Panc1 (cell line): Measurements from ENCODE around the gene NDRG4. TPM values are rescaled to one million over a fixed set of nuclear protein-coding genes. Genes with fewer than 3 reads are reported as not detected.

Experiments used
- ATAC-seq: fragments of 200-7000 bp; cut with Tn5 transposase; 2 replicates; pipeline ENCODE4 v1.9.1; 2020; ENCODE audit warnings: mild to moderate bottlenecking, moderate library complexity
- BruUV-seq: library from RNA; stranded (reverse); fragments of 400-500 nt; replicated peaks from 2 replicates; lab custom pipeline; 2021; lab: Mats Ljungman, UMichigan
- CTCF ChIA-PET: fragments of 300-600 bp; sonication (Branson Sonifier 250); formaldehyde crosslinking; loops from one replicate; lab custom pipeline; 2022; ENCODE audit warnings: antibody characterized with exemption; lab: Charles Lee
- POLR2A ChIA-PET: fragments of 300-600 bp; sonication (Branson Sonifier 250); formaldehyde crosslinking; loops from one replicate; lab custom pipeline; 2022; ENCODE audit warnings: antibody characterized with exemption; lab: Charles Lee
- DNase-seq: peaks from one replicate; pipeline ENCODE4 v3.0.0-alpha.2; 2010; ENCODE audit warnings: low read depth, low spot score
- H3K27ac ChIP-seq: 2 replicates; pipeline ENCODE4 v1.5.1; 2011; ENCODE audit warnings: mild to moderate bottlenecking, low read length, inconsistent platforms
- H3K27me3 ChIP-seq: fragments of 200-500 bp; sonication (Bioruptor generic); 2 replicates; pipeline ENCODE4 v1.6.0; 2014; ENCODE audit warnings: low read length, inconsistent platforms; ENCODE audit not compliant: control insufficient read depth, insufficient read depth
- H3K36me3 ChIP-seq: fragments of 200-500 bp; sonication (Bioruptor generic); 2 replicates; pipeline ENCODE4 v1.5.1; 2014; ENCODE audit warnings: inconsistent platforms, mild to moderate bottlenecking, low read length, moderate library complexity; ENCODE audit not compliant: control insufficient read depth, insufficient read depth
- H3K4me1 ChIP-seq: 2 replicates; pipeline ENCODE4 v1.5.1; 2011; ENCODE audit warnings: inconsistent platforms, mild to moderate bottlenecking, low read length, moderate library complexity; ENCODE audit not compliant: control insufficient read depth, insufficient read depth
- H3K4me3 ChIP-seq, 2 experiments: 2 replicates each; pipeline ENCODE4 v1.5.1; 2011 to 2012; ENCODE audit warnings: low read depth in 2 of 2, low read length in 2 of 2, mild to moderate bottlenecking in 2 of 2, inconsistent platforms in 1 of 2, moderate library complexity in 1 of 2
- H3K9me3 ChIP-seq: fragments of 200-500 bp; sonication (Bioruptor generic); 2 replicates; pipeline ENCODE4 v1.5.1; 2014; ENCODE audit warnings: low read depth, mild to moderate bottlenecking, inconsistent platforms, low read length, moderate library complexity; ENCODE audit not compliant: control insufficient read depth, insufficient read depth
- CTCF ChIP-seq: fragments of 450-650 bp; IDR thresholded peaks from 2 replicates; pipeline ENCODE4 v1.5.1; 2017; ENCODE audit warnings: mild to moderate bottlenecking
- POLR2AphosphoS5 ChIP-seq: IDR thresholded peaks from 2 replicates; pipeline ENCODE4 v1.6.1; 2012; ENCODE audit warnings: mild to moderate bottlenecking, low read depth, low read length, moderate library complexity
- REST ChIP-seq, 2 experiments: IDR thresholded peaks; 2 replicates each; pipeline ENCODE4 v1.6.1; 2011 to 2012; ENCODE audit warnings: low read depth in 2 of 2, control low read depth in 1 of 2, low read length in 1 of 2, mild to moderate bottlenecking in 1 of 2, moderate library complexity in 1 of 2; ENCODE audit not compliant: insufficient read depth in 1 of 2
- SIN3A ChIP-seq: IDR thresholded peaks from 2 replicates; pipeline ENCODE4 v1.6.1; 2012; ENCODE audit warnings: low read depth, mild to moderate bottlenecking, low read length, moderate library complexity, borderline replicate concordance; ENCODE audit not compliant: insufficient read depth
- TCF7L2 ChIP-seq: IDR thresholded peaks from 2 replicates; pipeline ENCODE4 v1.6.1; 2011; ENCODE audit warnings: mild to moderate bottlenecking, low read depth, low read length, inconsistent platforms
- in situ Hi-C: cut with HindIII; loops from 2 replicates; pipeline ENCODE4 v1.10.0; 2016; ENCODE audit warnings: low sequenced_read_pairs, low pct_unique_long_range_greater_than_20kb
- intact Hi-C: fragments of 100-400 bp; cut with micrococcal nuclease; formaldehyde crosslinking; loops from one replicate; pipeline ENCODE4 v1.10.0; 2022; ENCODE audit not compliant: unreplicated experiment
- total RNA-seq: library from RNA; stranded (reverse); gene quantifications from one replicate; pipeline ENCODE4 v1.2.1, GENCODE V29; 2021; ENCODE audit not compliant: unreplicated experiment

Gene NDRG4
- total RNA-seq, 1 experiment from 2014 or later: 5.1 TPM

DNA sequence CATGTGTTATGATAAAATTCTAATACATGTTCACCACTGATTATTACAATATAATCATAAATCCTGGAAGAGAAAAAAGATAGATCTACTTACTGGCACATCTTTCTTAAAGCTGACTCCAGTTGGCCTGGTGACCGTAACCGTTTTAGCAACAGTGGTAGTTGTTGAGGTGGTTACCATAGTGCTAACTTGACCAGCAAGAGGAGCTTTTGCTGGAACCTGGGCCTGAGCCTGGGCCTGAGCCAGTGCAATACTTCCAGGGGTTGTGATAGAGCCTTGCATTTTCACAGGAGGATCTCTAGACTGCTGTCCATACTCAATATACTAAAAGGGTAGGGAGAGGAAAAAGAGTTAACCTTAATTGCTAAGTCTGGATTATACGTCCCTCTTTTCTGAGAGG is 51.6 kb downstream of the NDRG4 start:
- no peak for TF ChIP-seq TCF7L2
- no peak for TF ChIP-seq CTCF
- TF ChIP-seq POLR2AphosphoS5: no peak
- Histone ChIP-seq H3K27ac (no peak overlapping the region), H3K36me3 (peaks cover 65% of the 10 kb centered on the region), H3K4me3 (no peak overlapping the region), H3K4me1 (no peaks in the 10 kb centered on the region), H3K27me3 (no peaks in the 10 kb centered on the region), H3K9me3 (no peaks in the 10 kb centered on the region)
- no TSS peak for BruUV-seq
- CTCF ChIA-PET: no interaction called here
- ATAC-seq (no peak), DNase-seq (no peak)
- POLR2A ChIA-PET: interaction anchor here (1.0 kb wide), 1 partner anchor 32 kb away, joined by 3 read pairs; no protein-coding TSS in a partner anchor
- in situ Hi-C loops: no loop called here
- intact Hi-C loops: no loop called here

- POLR2A ChIA-PET: no interaction called here
- Histone ChIP-seq H3K4me3 (no peak overlapping the region), H3K27me3 (no peaks in the 10 kb centered on the region), H3K36me3 (peaks cover 53% of the 10 kb centered on the region), H3K9me3 (no peaks in the 10 kb centered on the region), H3K4me1 (no peaks in the 10 kb centered on the region), H3K27ac (no peak overlapping the region)
- DNase-seq (no peak), ATAC-seq (no peak)
- intact Hi-C loops: no loop called here
- in situ Hi-C loops: no loop called here
- CTCF ChIA-PET: no interaction called here
- no TSS peak for BruUV-seq
- TF ChIP-seq REST (IDR thresholded peaks at IDR 0.05; ENCODE audit: insufficient read depth in 1 of 2, low read depth in 2 of 2, low read length in 1 of 2) (no peak), CTCF (no peak), POLR2AphosphoS5 (no peak), SIN3A (no peak)
These were observed 56.7 kb downstream of the NDRG4 start for GRCh38 chr16:58556678-58557077.

Other genes with a start within 250 kb of the NDRG4 start
- not detected for gene PRSS54, start 205.1 kb upstream of the NDRG4 start, total RNA-seq
- gene GINS3, start 107.7 kb upstream of the NDRG4 start, total RNA-seq: 7.6 TPM
- 28.3 TPM for gene SETD6, start 15.4 kb downstream of the NDRG4 start, total RNA-seq
- 170 TPM for gene CNOT1, start 129.7 kb downstream of the NDRG4 start, total RNA-seq
- gene SLC38A7, start 184.6 kb downstream of the NDRG4 start, total RNA-seq: 20.2 TPM
- 64.0 TPM for gene GOT2, start 234.2 kb downstream of the NDRG4 start, total RNA-seq